Smooth muscle cell (in vitro differentiated cells): ENCODE results near the gene DCLK3. TPM values are rescaled to one million over a fixed set of nuclear protein-coding genes. Genes with fewer than 3 reads are reported as not detected.

Experiments
- DNase-seq: peaks from one replicate; lab custom pipeline; 2025; ENCODE audit not compliant: unreplicated experiment; lab: John Stamatoyannopoulos, UW
- H2AFZ ChIP-seq: fragments of 200-600 bp; sonication (generic); 2 replicates; pipeline ENCODE4 v1.6.0; 2016; ENCODE audit warnings: antibody characterized with exemption, low read depth, mild to moderate bottlenecking
- H3F3A ChIP-seq: fragments of 200-600 bp; sonication (generic); 2 replicates; pipeline ENCODE4 v1.6.0; 2017; ENCODE audit warnings: antibody characterized with exemption, low read depth
- H3K27ac ChIP-seq: fragments of 200-600 bp; sonication (generic); 2 replicates; pipeline ENCODE4 v1.5.1; 2016; ENCODE audit warnings: low read depth, mild to moderate bottlenecking
- H3K27me3 ChIP-seq: fragments of 200-600 bp; sonication (generic); 2 replicates; pipeline ENCODE4 v1.6.1; 2016; ENCODE audit warnings: low read depth, mild to moderate bottlenecking
- H3K36me3 ChIP-seq: fragments of 200-600 bp; sonication (generic); 2 replicates; pipeline ENCODE4 v1.5.1; 2016; ENCODE audit warnings: low read depth
- H3K4me1 ChIP-seq: fragments of 200-600 bp; sonication (generic); 2 replicates; pipeline ENCODE4 v1.5.1; 2016; ENCODE audit warnings: low read depth
- H3K4me2 ChIP-seq: fragments of 200-600 bp; sonication (generic); 2 replicates; pipeline ENCODE4 v1.6.0; 2016; ENCODE audit warnings: mild to moderate bottlenecking
- H3K4me3 ChIP-seq: fragments of 200-600 bp; sonication (generic); 2 replicates; pipeline ENCODE4 v1.5.1; 2016; ENCODE audit warnings: mild to moderate bottlenecking
- H3K79me2 ChIP-seq: fragments of 200-600 bp; sonication (generic); 2 replicates; pipeline ENCODE4 v1.6.0; 2016; ENCODE audit warnings: low read depth, mild to moderate bottlenecking
- H3K9ac ChIP-seq: fragments of 200-600 bp; sonication (generic); 2 replicates; pipeline ENCODE4 v1.6.0; 2016; ENCODE audit warnings: low read depth
- H3K9me3 ChIP-seq: fragments of 200-600 bp; sonication (generic); replicated peaks from 2 replicates; pipeline ENCODE4 v1.5.1; 2016; ENCODE audit warnings: low read depth
- H4K20me1 ChIP-seq: fragments of 200-600 bp; sonication (generic); 2 replicates; pipeline ENCODE4 v1.6.0; 2016; ENCODE audit warnings: low read depth
- CTCF ChIP-seq: fragments of 200-600 bp; sonication (generic); IDR thresholded peaks from 2 replicates; pipeline ENCODE4 v1.5.1; 2017; ENCODE audit warnings: borderline replicate concordance, mild to moderate bottlenecking, antibody characterized with exemption; ENCODE audit not compliant: insufficient read depth, poor library complexity, severe bottlenecking
- WGBS: methylation state at CpG from one replicate; pipeline ENCODE4 v1.1.7; 2016; ENCODE audit warnings: low lambda C conversion rate; 5-methylcytosine and 5-hydroxymethylcytosine counted together
- polyA plus RNA-seq: library from polyadenylated mRNA; unstranded; fragments of >200 nt; fragmentation: Nextera tagmentation; extraction: Ambion mirVana; gene quantifications from 2 replicates; pipeline ENCODE4 v1.2.1, GENCODE V29; 2016
- total RNA-seq: library from RNA; depleted of rRNA; stranded (reverse); fragments of >200 nt; gene quantifications from 2 replicates; pipeline ENCODE4 v1.2.3, GENCODE V29; 2014

The DCLK3 gene
- total and polyA plus RNA-seq, 2 experiments from 2014 or later = not detected

GRCh38 chr3:36680952-36681351, 83.4 kb downstream of the DCLK3 start:
- no peaks in the 10 kb centered on the region for H3K36me3 ChIP-seq
- H2AFZ ChIP-seq = no peak overlapping the region
- H4K20me1 ChIP-seq = no peaks in the 10 kb centered on the region
- no peak for TF ChIP-seq CTCF
- no peaks in the 10 kb centered on the region for H3K27me3 ChIP-seq
- 82% methylated on average over 3 of the region's 3 CpGs for WGBS
- H3K4me2 ChIP-seq = no peak overlapping the region
- no peaks in the 10 kb centered on the region for H3F3A ChIP-seq
- no peak overlapping the region for H3K27ac ChIP-seq
- no peak overlapping the region for H3K9ac ChIP-seq
- H3K9me3 ChIP-seq = peaks cover 4% of the 10 kb centered on the region
- H3K79me2 ChIP-seq = no peaks in the 10 kb centered on the region
- no peak overlapping the region for H3K4me3 ChIP-seq
- no peaks in the 10 kb centered on the region for H3K4me1 ChIP-seq
- DNase-seq = no peak

- Histone ChIP-seq H3K36me3 (no peaks in the 10 kb centered on the region), H3K4me1 (no peaks in the 10 kb centered on the region), H4K20me1 (no peaks in the 10 kb centered on the region), H3K27ac (peak overlapping the region; percentile 97), H3K9me3 (peaks cover 4% of the 10 kb centered on the region), H2AFZ (no peak overlapping the region), H3K4me2 (peak overlapping the region; percentile 20), H3F3A (no peaks in the 10 kb centered on the region), H3K4me3 (no peak overlapping the region), H3K79me2 (no peaks in the 10 kb centered on the region), H3K9ac (peak overlapping the region; percentile 68), H3K27me3 (no peaks in the 10 kb centered on the region)
- 50% methylated on average over 1 of the region's 1 CpG for WGBS
- DNase-seq = no peak
- TF ChIP-seq CTCF = no peak
These were observed 84.8 kb downstream of the DCLK3 start for GRCh38 chr3:36679384-36680200.

- Histone ChIP-seq H2AFZ (no peak overlapping the region), H3K79me2 (no peaks in the 10 kb centered on the region), H3K36me3 (no peaks in the 10 kb centered on the region), H3K9me3 (peaks cover 4% of the 10 kb centered on the region), H3K27ac (peak overlapping the region; percentile 97), H3K4me3 (no peak overlapping the region), H3F3A (no peaks in the 10 kb centered on the region), H3K4me2 (no peak overlapping the region), H3K27me3 (no peaks in the 10 kb centered on the region), H4K20me1 (no peaks in the 10 kb centered on the region), H3K4me1 (no peaks in the 10 kb centered on the region), H3K9ac (peak overlapping the region; percentile 21)
- no peak for DNase-seq
- TF ChIP-seq CTCF = no peak
- 75% methylated on average over 2 of the region's 2 CpGs for WGBS
These were observed 85.9 kb downstream of the DCLK3 start for GRCh38 chr3:36678216-36679013.
